GM18507 (cell line): ENCODE measurements around the gene BNC2.

Experiments
- DNase-seq: peaks from one replicate; pipeline ENCODE4 v3.0.0; 2011; ENCODE audit warnings: low read depth; ENCODE audit not compliant: insufficient read length; ENCODE audit errors: extremely low spot score
- FAIRE-seq: peaks from 2 replicates; lab custom pipeline; 2011; peaks lifted over from hg19 to GRCh38; lab: Jason Lieb, UNC

BNC2 gene

GRCh38 chr9:16689351-16689938 is 181.0 kb downstream of the BNC2 start:
- FAIRE-seq = no peak
- DNase-seq = no peak

- DNase-seq (no peak), FAIRE-seq (no peak)
These were observed 181.7 kb downstream of the BNC2 start for GRCh38 chr9:16688814-16689213.

- no peak for FAIRE-seq
- no peak for DNase-seq
These were observed 182.6 kb downstream of the BNC2 start for GRCh38 chr9:16687678-16688369.

GRCh38 chr9:16683326-16683725 is 187.1 kb downstream of the BNC2 start:
- FAIRE-seq = no peak
- no peak for DNase-seq

- FAIRE-seq = no peak
- DNase-seq = no peak
These were observed 188.2 kb downstream of the BNC2 start for GRCh38 chr9:16682273-16682672.

- DNase-seq (no peak), FAIRE-seq (no peak)
These were observed 188.8 kb downstream of the BNC2 start for GRCh38 chr9:16681652-16681987.

- DNase-seq (no peak), FAIRE-seq (no peak)
These were observed 189.4 kb downstream of the BNC2 start for GRCh38 chr9:16680975-16681651.

GRCh38 chr9:16680541-16680940 is 189.9 kb downstream of the BNC2 start:
- DNase-seq = no peak
- no peak for FAIRE-seq

- DNase-seq (no peak), FAIRE-seq (no peak)
These were observed 191.1 kb downstream of the BNC2 start for GRCh38 chr9:16679327-16679821.

- no peak for DNase-seq
- no peak for FAIRE-seq
These were observed 194.0 kb downstream of the BNC2 start for GRCh38 chr9:16676519-16676918.

- DNase-seq = no peak
- FAIRE-seq = no peak
These were observed 195.3 kb downstream of the BNC2 start for GRCh38 chr9:16675131-16675530.

GRCh38 chr9:16673171-16673570 is 197.3 kb downstream of the BNC2 start:
- FAIRE-seq = no peak
- no peak for DNase-seq

GRCh38 chr9:16672501-16672900 is 198.0 kb downstream of the BNC2 start:
- FAIRE-seq = no peak
- no peak for DNase-seq

- FAIRE-seq (no peak), DNase-seq (no peak)
These were observed 198.8 kb downstream of the BNC2 start for GRCh38 chr9:16671591-16672137.

- no peak for DNase-seq
- FAIRE-seq = no peak
These were observed 199.7 kb downstream of the BNC2 start for GRCh38 chr9:16670791-16671190.

GRCh38 chr9:16668734-16669295 is 201.7 kb downstream of the BNC2 start:
- DNase-seq = no peak
- no peak for FAIRE-seq

GRCh38 chr9:16664211-16664610 is 206.3 kb downstream of the BNC2 start:
- DNase-seq (no peak), FAIRE-seq (no peak)

GRCh38 chr9:16661816-16662215 is 208.7 kb downstream of the BNC2 start:
- FAIRE-seq = no peak
- no peak for DNase-seq

- no peak for FAIRE-seq
- no peak for DNase-seq
These were observed 211.4 kb downstream of the BNC2 start for GRCh38 chr9:16659096-16659495.

GRCh38 chr9:16656432-16657169 is 213.9 kb downstream of the BNC2 start:
- FAIRE-seq = no peak
- DNase-seq = no peak
